SJSA1 (cell line): ENCODE data around the gene SPRR1A. TPM values are rescaled to one million over a fixed set of nuclear protein-coding genes. Genes with fewer than 3 reads are reported as not detected.

Source experiments
- DNase-seq, 2 experiments: peaks; one replicate each; pipeline ENCODE4 v3.0.0-alpha.2; 2015 to 2020; ENCODE audit warnings: low spot score in 2 of 2, low read depth in 1 of 2
- H3K27ac ChIP-seq: fragments of 250-450 bp; sonication (Bioruptor Pico); 2 replicates; pipeline ENCODE4 v1.5.1; 2020; ENCODE audit warnings: mild to moderate bottlenecking, moderate library complexity
- H3K27me3 ChIP-seq: fragments of 250-450 bp; sonication (Bioruptor Pico); replicated peaks from 2 replicates; pipeline ENCODE4 v1.5.1; 2020; ENCODE audit warnings: mild to moderate bottlenecking, moderate library complexity
- H3K36me3 ChIP-seq: fragments of 250-450 bp; sonication (Bioruptor Pico); 2 replicates; pipeline ENCODE4 v1.5.1; 2020; ENCODE audit warnings: mild to moderate bottlenecking
- H3K4me1 ChIP-seq: fragments of 250-450 bp; sonication (Bioruptor Pico); replicated peaks from 2 replicates; pipeline ENCODE4 v1.6.1; 2021; ENCODE audit warnings: mild to moderate bottlenecking
- H3K4me3 ChIP-seq: fragments of 250-450 bp; sonication (Bioruptor Pico); 2 replicates; pipeline ENCODE4 v1.5.1; 2020; ENCODE audit warnings: mild to moderate bottlenecking
- H3K9me3 ChIP-seq: fragments of 250-450 bp; sonication (Bioruptor Pico); replicated peaks from 2 replicates; pipeline ENCODE4 v1.5.1; 2020; ENCODE audit warnings: mild to moderate bottlenecking
- total RNA-seq: library from RNA; depleted of rRNA; stranded (reverse); fragments of >200 nt; shearing (Covaris generic); gene quantifications from 2 replicates; pipeline ENCODE4 v1.2.3, GENCODE V29; 2014; rRNA removed

SPRR1A gene, protein sequence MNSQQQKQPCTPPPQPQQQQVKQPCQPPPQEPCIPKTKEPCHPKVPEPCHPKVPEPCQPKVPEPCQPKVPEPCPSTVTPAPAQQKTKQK
- not detected in 2 replicates for total RNA-seq

DNA sequence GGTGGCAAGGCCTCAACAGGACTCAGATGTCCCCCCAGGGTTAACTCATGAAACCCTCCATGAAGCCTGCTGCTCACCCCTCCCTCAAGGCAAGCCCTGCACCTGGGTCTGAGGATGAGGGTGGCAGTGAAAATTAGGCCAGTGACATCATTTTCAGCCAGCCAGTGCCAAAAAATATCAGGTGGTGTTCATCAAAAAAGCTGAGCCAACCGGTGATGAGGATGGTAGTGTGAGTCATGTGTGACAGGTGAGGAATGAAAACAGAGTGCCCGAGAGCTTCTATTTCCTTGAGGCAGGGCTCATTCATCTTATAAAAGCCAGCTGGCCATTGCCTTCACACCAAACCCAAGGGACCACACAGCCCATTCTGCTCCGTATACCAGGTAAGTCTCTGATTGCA, at the start of gene SPRR1A:
Gene SPRR1A (plus strand): TSS at position 339 of the 400 bp plus-strand sequence. CDS start 1,150 bp downstream, outside the sequence.
- Histone ChIP-seq H3K4me1 (no peaks in the 10 kb centered on the region), H3K36me3 (no peaks in the 10 kb centered on the region), H3K9me3 (no peaks in the 10 kb centered on the region), H3K4me3 (no peak within 1 kb of the TSS), H3K27me3 (no peaks in the 10 kb centered on the region), H3K27ac (no peak within 1 kb of the TSS)
- no peak for DNase-seq

DNA sequence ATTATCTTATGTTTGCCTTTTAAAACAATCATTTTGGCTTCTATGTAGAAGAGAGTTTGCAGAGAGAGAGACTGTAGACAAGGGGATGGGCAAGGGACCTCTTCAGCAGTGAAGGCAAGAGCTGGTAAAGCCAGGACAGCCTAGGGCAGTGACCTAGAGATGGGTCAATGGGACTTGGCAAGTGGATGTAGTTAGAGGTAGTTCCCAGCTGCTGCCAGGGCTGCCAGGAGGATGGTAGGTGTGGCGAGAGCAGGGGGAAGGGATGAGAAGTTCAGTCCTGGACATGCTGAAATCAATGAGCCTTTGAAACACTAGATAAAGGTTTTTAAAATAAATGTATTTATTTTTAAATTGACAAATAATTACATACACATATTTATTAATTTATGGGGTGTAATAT, 43.3 kb upstream of the SPRR1A start:
- no peaks in the 10 kb centered on the region for H3K4me1 ChIP-seq
- no peaks in the 10 kb centered on the region for H3K27me3 ChIP-seq
- no peak overlapping the region for H3K27ac ChIP-seq
- no peak overlapping the region for H3K4me3 ChIP-seq
- H3K9me3 ChIP-seq: no peaks in the 10 kb centered on the region
- no peak for DNase-seq
- no peaks in the 10 kb centered on the region for H3K36me3 ChIP-seq

DNA sequence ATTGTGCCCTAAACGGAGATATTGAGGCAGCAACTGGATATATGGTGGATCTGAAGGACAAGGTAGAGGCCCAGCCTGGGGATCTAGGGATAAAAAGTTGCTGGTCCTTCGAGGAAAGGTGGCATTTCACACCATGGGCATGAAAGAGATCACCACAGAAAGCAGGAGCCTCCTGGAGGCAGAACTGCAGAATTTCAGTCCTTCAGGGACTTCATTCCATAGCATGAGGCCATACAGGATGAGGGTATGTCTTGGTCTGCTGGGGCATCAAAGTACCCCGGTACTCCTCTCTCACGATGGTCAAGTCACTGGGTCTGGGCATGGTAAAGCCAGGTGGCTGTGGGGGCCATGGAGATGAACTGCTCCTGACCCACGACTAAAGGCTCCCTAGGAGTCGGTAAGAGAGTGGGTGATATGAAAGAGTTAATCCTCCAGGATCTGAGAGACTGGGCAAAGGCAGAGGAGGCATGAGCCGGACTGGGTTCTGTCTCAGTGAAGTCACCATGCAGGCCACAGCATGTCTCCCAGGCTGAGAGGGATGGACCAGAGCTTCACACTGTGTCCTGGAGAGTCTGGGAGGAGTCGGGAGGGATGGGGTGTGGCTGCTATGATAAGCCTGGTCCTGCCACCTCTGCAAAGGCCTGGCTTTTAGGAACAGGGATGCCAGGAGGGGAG, 42.7 kb upstream of the SPRR1A start:
- Histone ChIP-seq H3K9me3 (no peaks in the 10 kb centered on the region), H3K4me1 (no peaks in the 10 kb centered on the region)

DNA sequence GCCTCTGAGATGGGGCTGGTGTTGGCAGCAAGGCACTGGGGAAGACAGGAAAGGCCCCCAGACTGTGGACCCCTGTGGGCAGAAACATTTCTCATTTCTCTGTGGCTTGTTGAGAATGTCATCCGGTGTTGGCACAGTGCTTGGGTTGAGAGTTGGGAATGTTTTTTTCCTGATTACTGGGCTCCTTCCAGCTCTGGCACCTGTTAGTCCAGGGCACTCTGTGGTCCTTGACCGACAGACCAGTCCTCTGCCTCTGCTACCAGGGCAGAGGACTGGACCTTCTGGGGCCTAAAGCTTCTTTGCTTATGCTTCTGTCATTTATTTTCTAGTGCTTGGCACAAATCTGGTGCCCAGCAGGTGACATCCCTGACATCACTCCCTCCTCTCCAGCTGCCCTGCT, 41.7 kb upstream of the SPRR1A start:
- no peak overlapping the region for H3K4me3 ChIP-seq
- DNase-seq: no peak
- no peak overlapping the region for H3K27ac ChIP-seq
- H3K27me3 ChIP-seq: no peaks in the 10 kb centered on the region
- H3K36me3 ChIP-seq: no peaks in the 10 kb centered on the region
- H3K4me1 ChIP-seq: no peaks in the 10 kb centered on the region
- H3K9me3 ChIP-seq: no peaks in the 10 kb centered on the region

More for the DNA sequence above, 42.7 kb upstream of the SPRR1A start:
- Histone ChIP-seq H3K27ac (no peak overlapping the region), H3K4me3 (no peak overlapping the region), H3K27me3 (no peaks in the 10 kb centered on the region), H3K36me3 (no peaks in the 10 kb centered on the region)
- DNase-seq: no peak

DNA sequence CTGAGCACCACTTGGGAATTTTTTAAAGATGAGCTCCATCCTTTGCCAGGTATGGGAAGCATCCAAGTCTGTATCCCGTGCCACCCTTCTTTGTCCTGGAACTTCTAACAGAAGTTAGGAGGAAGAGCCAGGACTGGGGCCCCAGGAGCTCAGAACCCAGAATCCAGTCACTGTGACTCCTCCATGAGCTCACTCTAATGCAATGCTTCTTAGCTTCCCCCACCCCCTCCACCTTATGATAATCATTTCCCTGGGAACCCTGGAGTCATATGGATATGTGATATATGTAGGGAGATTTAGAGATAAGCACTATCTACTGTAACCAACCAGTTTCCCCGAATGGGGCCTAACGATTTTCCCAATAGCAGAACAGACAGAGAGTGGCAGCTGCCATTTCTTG, 37.6 kb upstream of the SPRR1A start:
- Histone ChIP-seq H3K4me1 (no peaks in the 10 kb centered on the region), H3K4me3 (no peak overlapping the region), H3K36me3 (no peaks in the 10 kb centered on the region), H3K9me3 (no peaks in the 10 kb centered on the region), H3K27me3 (0 out of 2 replicates have a peak, but pooled peaks cover 5% of the 10 kb centered on the region), H3K27ac (no peak overlapping the region)
- no peak for DNase-seq

DNA sequence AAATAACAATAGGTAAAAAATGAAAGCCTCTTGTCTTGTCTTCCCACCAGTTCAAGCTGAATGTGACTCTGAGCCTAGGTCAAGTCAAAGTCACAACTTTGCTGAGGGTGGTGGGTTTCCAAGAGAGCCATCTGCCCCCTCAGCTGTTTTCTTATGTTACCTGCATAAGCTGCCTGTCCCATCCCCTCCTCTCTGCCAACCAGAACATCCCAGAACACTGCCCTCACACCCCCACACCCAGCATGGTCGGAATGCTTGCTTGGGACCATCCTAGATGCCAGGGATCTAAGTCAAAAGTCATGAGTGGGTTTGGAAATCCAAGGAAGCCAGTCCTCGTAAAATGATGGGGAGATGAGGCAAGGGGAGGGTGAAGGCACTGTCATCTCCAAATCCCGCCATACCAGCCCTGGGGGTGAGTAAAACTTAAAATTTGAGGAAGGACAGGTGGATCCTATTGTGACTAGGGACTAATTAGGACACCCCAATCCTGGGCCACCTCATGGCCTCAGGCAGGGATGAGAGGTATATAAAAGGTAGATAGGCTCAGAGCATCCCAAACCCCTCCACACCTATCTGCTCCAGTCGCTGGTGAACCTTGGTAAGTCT, 37.1 kb upstream of the SPRR1A start, which contains the start of gene SPRR5:
Gene SPRR5 (plus strand): TSS at position 556 of the 606 bp plus-strand sequence. CDS start 1,349 bp downstream, outside the sequence.
- 0 out of 2 replicates have a peak, but pooled peaks cover 5% of the 10 kb centered on the region for H3K27me3 ChIP-seq

DNA sequence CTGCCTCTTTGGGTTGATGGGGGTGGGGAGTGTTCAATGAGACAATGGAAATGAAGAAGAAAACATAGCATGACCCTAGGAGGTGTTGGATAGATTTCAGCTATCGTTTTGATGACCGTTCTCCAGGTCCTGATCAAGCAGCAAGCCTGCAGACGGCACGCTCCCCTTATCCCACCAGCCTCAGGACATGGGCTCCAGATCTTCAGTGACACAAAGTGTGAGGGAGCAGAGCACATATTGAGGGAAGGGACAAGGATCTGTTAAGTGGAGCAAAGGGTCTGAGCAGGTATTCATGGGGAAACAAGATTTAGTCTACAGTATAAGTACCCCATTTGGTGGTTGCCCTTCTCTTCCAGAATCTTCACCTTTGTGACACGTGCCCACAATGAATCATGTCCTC, 32.2 kb upstream of the SPRR1A start:
- H3K27me3 ChIP-seq: 0 out of 2 replicates have a peak, but pooled peaks cover 5% of the 10 kb centered on the region
- H3K4me3 ChIP-seq: no peak overlapping the region
- no peaks in the 10 kb centered on the region for H3K36me3 ChIP-seq
- no peaks in the 10 kb centered on the region for H3K9me3 ChIP-seq
- no peak overlapping the region for H3K27ac ChIP-seq
- H3K4me1 ChIP-seq: no peaks in the 10 kb centered on the region
- DNase-seq: no peak

More for the DNA sequence above, 37.1 kb upstream of the SPRR1A start, which contains the start of gene SPRR5:
- no peaks in the 10 kb centered on the region for H3K36me3 ChIP-seq
- H3K27ac ChIP-seq: no peak within 1 kb of the TSS
- no peaks in the 10 kb centered on the region for H3K9me3 ChIP-seq
- H3K4me1 ChIP-seq: no peaks in the 10 kb centered on the region
- DNase-seq: no peak
- H3K4me3 ChIP-seq: no peak within 1 kb of the TSS

DNA sequence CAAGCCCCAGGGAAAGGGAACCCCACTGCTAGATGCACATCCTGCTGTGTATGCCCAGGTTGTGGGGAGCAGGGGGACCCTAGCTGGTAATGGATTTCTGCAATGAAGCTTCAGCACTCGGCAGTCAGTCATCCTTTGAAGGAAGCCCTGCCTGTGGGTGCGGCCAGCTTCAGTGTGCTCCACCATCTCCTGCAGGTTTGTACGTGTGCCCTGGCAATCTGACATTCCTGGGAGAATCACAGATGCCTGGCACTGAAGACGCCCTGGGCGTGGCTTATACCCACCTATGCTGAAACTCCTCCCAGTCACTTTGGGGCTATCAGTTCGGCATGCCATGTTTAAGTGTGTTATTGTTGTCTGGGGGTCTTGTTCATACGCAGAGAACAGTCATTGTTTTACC, 30.1 kb upstream of the SPRR1A start:
- H3K36me3 ChIP-seq: no peaks in the 10 kb centered on the region
- no peak overlapping the region for H3K4me3 ChIP-seq
- H3K4me1 ChIP-seq: no peaks in the 10 kb centered on the region

DNA sequence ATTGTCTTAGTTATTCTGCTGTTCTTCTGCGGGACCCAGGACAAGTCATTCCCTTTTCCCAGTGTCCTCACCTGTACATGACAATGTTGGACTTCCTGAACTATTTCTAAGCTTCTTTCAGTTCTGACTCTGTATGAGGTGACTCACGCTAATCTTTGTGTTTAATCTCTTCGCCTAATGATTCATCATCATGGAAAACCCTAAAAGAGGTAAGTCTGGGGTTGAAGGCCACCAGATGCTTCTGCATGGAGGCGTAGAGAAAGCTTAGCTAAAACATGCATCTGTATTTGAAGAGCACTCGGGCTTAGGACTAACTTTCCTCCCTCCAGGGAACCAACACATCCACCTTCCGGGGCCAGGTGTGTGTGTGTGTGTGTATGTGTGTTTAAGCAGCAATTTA, 29.4 kb upstream of the SPRR1A start:
- Histone ChIP-seq H3K27me3 (0 out of 2 replicates have a peak, but pooled peaks cover 5% of the 10 kb centered on the region), H3K36me3 (no peaks in the 10 kb centered on the region), H3K9me3 (no peaks in the 10 kb centered on the region), H3K27ac (no peak overlapping the region), H3K4me1 (no peaks in the 10 kb centered on the region), H3K4me3 (no peak overlapping the region)
- no peak for DNase-seq

More for the DNA sequence above, 30.1 kb upstream of the SPRR1A start:
- Histone ChIP-seq H3K9me3 (no peaks in the 10 kb centered on the region), H3K27me3 (0 out of 2 replicates have a peak, but pooled peaks cover 5% of the 10 kb centered on the region), H3K27ac (no peak overlapping the region)
- no peak for DNase-seq

DNA sequence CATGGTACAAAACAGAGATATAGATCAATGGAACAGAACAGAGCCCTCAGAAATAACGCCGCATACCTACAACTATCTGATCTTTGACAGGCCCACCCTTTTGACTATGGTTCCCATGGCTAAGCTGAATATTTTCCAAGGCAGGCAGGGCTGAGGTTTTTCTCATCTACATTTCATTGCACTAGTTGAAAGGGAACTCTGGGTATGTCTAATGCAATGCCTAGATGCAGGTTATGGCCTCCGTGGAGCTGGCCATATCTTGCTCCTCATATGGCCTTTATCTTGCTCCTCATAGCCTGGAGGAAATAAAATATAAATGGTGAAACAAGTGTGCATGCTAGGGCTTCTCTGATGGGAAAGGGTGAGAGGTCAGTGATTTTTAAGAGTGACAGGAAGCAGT, 26.3 kb upstream of the SPRR1A start:
- no peaks in the 10 kb centered on the region for H3K4me1 ChIP-seq
- DNase-seq: no peak
- peaks cover 5% of the 10 kb centered on the region; the same call in 1 of the 2 replicates for H3K27me3 ChIP-seq
- no peak overlapping the region for H3K27ac ChIP-seq
- H3K9me3 ChIP-seq: no peaks in the 10 kb centered on the region
- no peak overlapping the region for H3K4me3 ChIP-seq
- H3K36me3 ChIP-seq: no peaks in the 10 kb centered on the region

DNA sequence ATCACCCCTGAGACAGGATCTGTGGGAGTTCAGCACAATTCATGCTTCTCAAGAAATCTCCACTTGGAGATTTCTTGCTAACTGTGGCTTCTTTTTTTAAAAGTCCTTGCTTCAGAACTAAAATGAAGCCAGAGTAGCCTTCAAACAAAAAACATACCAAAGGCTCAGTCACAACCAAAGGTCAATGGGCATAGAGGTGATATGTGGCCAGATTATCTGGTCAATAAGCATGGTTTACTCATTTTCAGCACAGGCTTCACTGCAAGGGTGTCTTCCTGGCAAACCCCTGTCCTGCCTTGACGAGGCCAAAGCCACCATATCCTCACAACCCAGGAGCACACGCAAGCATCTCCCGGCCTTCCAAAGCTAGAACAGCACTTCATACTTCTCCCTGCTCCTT, 24.6 kb upstream of the SPRR1A start:
- no peak overlapping the region for H3K4me3 ChIP-seq
- no peak for DNase-seq
- H3K4me1 ChIP-seq: no peaks in the 10 kb centered on the region
- H3K36me3 ChIP-seq: no peaks in the 10 kb centered on the region
- H3K27me3 ChIP-seq: peaks cover 5% of the 10 kb centered on the region; the same call in 1 of the 2 replicates
- H3K9me3 ChIP-seq: no peaks in the 10 kb centered on the region
- H3K27ac ChIP-seq: no peak overlapping the region

DNA sequence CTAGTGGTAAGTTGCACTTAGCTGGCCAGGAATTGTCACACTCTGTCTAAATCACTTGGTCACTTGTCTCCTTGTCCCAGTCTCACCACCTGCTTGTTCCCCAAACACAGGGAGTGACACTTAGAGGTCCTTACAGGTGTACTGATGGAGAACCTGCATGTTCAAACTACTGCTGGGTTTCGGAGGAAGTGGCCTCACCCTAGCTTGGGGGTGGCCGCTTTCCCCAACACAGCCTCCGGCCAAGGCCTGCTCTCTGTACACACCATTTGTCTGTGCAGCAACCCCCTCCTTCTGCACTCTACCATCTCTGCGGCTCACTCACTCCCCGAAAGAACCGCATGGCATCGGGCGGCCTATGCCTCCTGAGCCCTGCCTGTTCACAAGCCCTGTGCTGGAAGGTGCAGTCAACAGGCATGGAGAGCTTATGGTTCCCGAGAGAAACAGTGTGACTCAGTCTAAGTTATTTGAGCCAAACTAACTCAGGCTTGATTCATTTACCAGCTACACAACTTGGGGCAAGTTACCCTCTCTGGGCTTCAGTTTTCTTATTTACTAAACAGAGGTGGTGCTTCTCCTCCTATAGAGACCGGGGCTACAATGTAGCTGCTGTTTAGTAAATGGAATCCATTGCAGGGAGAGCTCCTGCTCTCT, 24.0 kb upstream of the SPRR1A start:
- Histone ChIP-seq H3K27me3 (peaks cover 5% of the 10 kb centered on the region; the same call in 1 of the 2 replicates), H3K9me3 (no peaks in the 10 kb centered on the region), H3K4me1 (no peaks in the 10 kb centered on the region), H3K4me3 (no peak overlapping the region), H3K36me3 (no peaks in the 10 kb centered on the region), H3K27ac (no peak overlapping the region)
- no peak for DNase-seq

DNA sequence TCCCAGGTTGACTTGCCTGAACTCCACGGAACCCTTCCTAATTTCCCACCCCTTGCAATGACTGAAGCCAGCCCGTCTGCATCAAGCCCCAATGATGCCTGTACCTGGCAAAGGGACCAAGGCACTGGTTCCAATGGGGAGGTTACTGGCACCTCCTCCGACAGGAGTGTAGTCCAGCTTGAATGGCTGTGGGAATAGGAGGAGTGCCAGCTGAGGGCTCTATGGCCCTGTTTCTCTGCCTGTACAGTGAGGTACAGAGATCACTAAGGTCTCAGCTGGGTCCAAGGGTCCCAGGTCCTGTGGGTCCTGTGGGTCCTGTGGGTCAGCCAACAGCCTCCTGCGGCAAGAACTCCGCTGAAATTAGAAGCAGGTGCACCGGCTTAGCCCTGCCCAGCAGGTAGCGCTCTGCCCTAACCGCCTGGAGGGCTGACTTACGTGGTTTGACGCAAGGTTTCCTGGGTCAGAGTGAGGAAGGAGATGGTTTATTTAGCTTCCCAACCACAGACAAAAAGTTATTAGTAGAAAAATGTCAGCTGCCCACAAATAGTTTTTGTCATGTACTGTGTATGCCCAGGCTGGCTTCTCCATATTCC, 23.3 kb upstream of the SPRR1A start:
- Histone ChIP-seq H3K9me3 (no peaks in the 10 kb centered on the region), H3K27me3 (peaks cover 5% of the 10 kb centered on the region; the same call in 1 of the 2 replicates), H3K36me3 (no peaks in the 10 kb centered on the region), H3K4me1 (no peaks in the 10 kb centered on the region), H3K27ac (no peak overlapping the region), H3K4me3 (no peak overlapping the region)
- DNase-seq: no peak
